Measurements from ENCODE around the gene KIFAP3.
"Not testable (repeated sequence)": the region's sequence is repeated elsewhere in the genome, so short reads cannot be mapped to it uniquely, and the experiment has no call there.

Gene KIFAP3

GRCh38 chr1:169874229-169874628 lies 200.3 kb downstream of the KIFAP3 start:
- peak; percentile 15 to 61 for DNase-seq (ENCODE audit: low read depth in 2 of 2)
- no peak for TF ChIP-seq CTCF (IDR thresholded peaks at IDR 0.05; ENCODE audit: low read depth, low read length)
- no peak overlapping the region for H3K4me3 ChIP-seq (replicated peaks in 1 of 2; ENCODE audit: low read depth in 2 of 2, low read length in 2 of 2)

GRCh38 chr1:169873582-169874199 lies 200.8 kb downstream of the KIFAP3 start:
- no peak for DNase-seq (ENCODE audit: low read depth in 2 of 2)
- TF ChIP-seq CTCF (IDR thresholded peaks at IDR 0.05; ENCODE audit: low read depth, low read length): no peak
- H3K4me3 ChIP-seq (replicated peaks in 1 of 2; ENCODE audit: low read depth in 2 of 2, low read length in 2 of 2): no peak overlapping the region

GRCh38 chr1:169872906-169873305 lies 201.6 kb downstream of the KIFAP3 start:
- TF ChIP-seq CTCF (IDR thresholded peaks at IDR 0.05; ENCODE audit: low read depth, low read length): no peak
- DNase-seq (ENCODE audit: low read depth in 2 of 2): peak in 1 of 2 donors; percentile 28

GRCh38 chr1:169871988-169872387 lies 202.5 kb downstream of the KIFAP3 start:
- not testable (repeated sequence) for DNase-seq (ENCODE audit: low read depth in 2 of 2); H3K4me3 ChIP-seq (replicated peaks in 1 of 2; ENCODE audit: low read depth in 2 of 2, low read length in 2 of 2)

More at GRCh38 chr1:169872906-169873305, 201.6 kb downstream of the KIFAP3 start:
- H3K4me3 ChIP-seq (replicated peaks in 1 of 2; ENCODE audit: low read depth in 2 of 2, low read length in 2 of 2): no peak overlapping the region
